ENCODE results near the gene GARIN5B. TPM values are rescaled to one million over a fixed set of nuclear protein-coding genes. Genes with fewer than 3 reads are reported as not detected.
"Not testable (repeated sequence)": the region's sequence is repeated elsewhere in the genome, so short reads cannot be mapped to it uniquely, and the experiment has no call there.

Gene GARIN5B
- total RNA-seq (not detected), polyA plus RNA-seq (not detected)

- Histone ChIP-seq H3K27me3 (ENCODE audit: control insufficient read depth, insufficient read depth, low read length) (no peaks in the 10 kb centered on the region), H3K4me1 (ENCODE audit: control insufficient read depth, insufficient read depth, low read length, poor library complexity, severe bottlenecking) (no peaks in the 10 kb centered on the region), H3K36me3 (ENCODE audit: control insufficient read depth, insufficient read depth, low read length) (no peaks in the 10 kb centered on the region), H3K4me3 (ENCODE audit: low read depth, low read length) (no peak within 1 kb of the TSS), H3K9me3 (ENCODE audit: control insufficient read depth in 2 of 2, low read length in 2 of 2) (no peaks in the 10 kb centered on the region), H3K27ac (ENCODE audit: insufficient read depth, low read length, poor library complexity, severe bottlenecking) (no peak within 1 kb of the TSS)
- no peaks in the 10 kb centered on the region for H3K36me3 Mint-ChIP-seq
- no peak within 1 kb of the TSS for H3K27ac Mint-ChIP-seq
- peaks cover 18% of the 10 kb centered on the region for H3K27me3 Mint-ChIP-seq
- no peak for ATAC-seq (ENCODE audit: low read depth in 2 of 2)
- H3K4me3 Mint-ChIP-seq, result no peak within 1 kb of the TSS
- no peaks in the 10 kb centered on the region for H3K4me1 Mint-ChIP-seq
- no peak for DNase-seq
- peaks cover 0 to 2% (median 0%) of the 10 kb centered on the region in 7 donors for H3K9me3 Mint-ChIP-seq
Measured at GRCh38 chr19:55362990-55363716, at the start of gene GARIN5B. GARIN5B (minus strand) TSS chr19:55363260; CDS start chr19:55363066, 194 bp downstream.

- Mint-ChIP-seq H3K4me3 (peak overlapping the region in 2 of 4 donors; percentile 23 to 64), H3K36me3 (peaks cover 11% of the 10 kb centered on the region), H3K27ac (no peak overlapping the region), H3K27me3 (peaks cover 16% of the 10 kb centered on the region), H3K9me3 (peaks cover 0 to 8% (median 5%) of the 10 kb centered on the region in 7 donors), H3K4me1 (peaks cover 9 to 33% (median 22%) of the 10 kb centered on the region in 4 donors)
- Histone ChIP-seq H3K27me3 (ENCODE audit: control insufficient read depth, insufficient read depth, low read length) (no peaks in the 10 kb centered on the region), H3K4me3 (ENCODE audit: low read depth, low read length) (no peak overlapping the region), H3K36me3 (ENCODE audit: control insufficient read depth, insufficient read depth, low read length) (no peaks in the 10 kb centered on the region), H3K9me3 (ENCODE audit: control insufficient read depth in 2 of 2, low read length in 2 of 2) (peaks cover 2 to 7% of the 10 kb centered on the region in 2 experiments), H3K4me1 (ENCODE audit: control insufficient read depth, insufficient read depth, low read length, poor library complexity, severe bottlenecking) (peaks cover 24% of the 10 kb centered on the region), H3K27ac (ENCODE audit: insufficient read depth, low read length, poor library complexity, severe bottlenecking) (no peak overlapping the region)
- ATAC-seq (ENCODE audit: low read depth in 2 of 2) (no peak), DNase-seq (no peak)
Measured at GRCh38 chr19:55410168-55410567, 47.1 kb upstream of the GARIN5B start.

- H3K27me3 ChIP-seq (ENCODE audit: control insufficient read depth, insufficient read depth, low read length); H3K9me3 ChIP-seq (ENCODE audit: control insufficient read depth in 2 of 2, low read length in 2 of 2); H3K9me3 Mint-ChIP-seq; H3K27ac ChIP-seq (ENCODE audit: insufficient read depth, low read length, poor library complexity, severe bottlenecking); H3K36me3 ChIP-seq (ENCODE audit: control insufficient read depth, insufficient read depth, low read length); H3K4me3 ChIP-seq (ENCODE audit: low read depth, low read length); DNase-seq; H3K27me3 Mint-ChIP-seq; ATAC-seq (ENCODE audit: low read depth in 2 of 2): not testable (repeated sequence)
- peaks cover 9 to 33% (median 22%) of the 10 kb centered on the region in 4 donors for H3K4me1 Mint-ChIP-seq
- peak overlapping the region; percentile 38 to 92 (median 77) for H3K4me3 Mint-ChIP-seq
- peaks cover 11% of the 10 kb centered on the region for H3K36me3 Mint-ChIP-seq
- H3K27ac Mint-ChIP-seq, result peak overlapping the region in 2 of 3 donors; percentile 99 to 100
- peaks cover 24% of the 10 kb centered on the region for H3K4me1 ChIP-seq (ENCODE audit: control insufficient read depth, insufficient read depth, low read length, poor library complexity, severe bottlenecking)
Measured at GRCh38 chr19:55409179-55409578, 46.1 kb upstream of the GARIN5B start.

DNA sequence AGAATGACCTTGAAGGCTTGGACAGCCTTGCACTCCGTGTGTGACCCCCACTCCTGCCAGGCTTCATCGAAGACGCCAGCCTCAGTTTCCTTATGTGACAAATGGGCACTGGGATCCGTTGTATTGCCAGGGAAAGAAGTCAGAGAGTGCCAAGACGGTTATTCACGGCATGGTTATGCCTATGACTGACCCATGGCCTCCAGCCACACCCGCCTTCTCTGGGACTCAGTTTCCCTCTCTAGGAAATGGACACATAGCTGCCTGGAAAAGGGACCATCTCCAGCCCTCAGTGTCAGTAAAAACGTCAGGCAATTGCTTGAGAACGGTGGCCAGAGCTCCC lies 45.4 kb upstream of the GARIN5B start:
- Histone ChIP-seq H3K4me1 (ENCODE audit: control insufficient read depth, insufficient read depth, low read length, poor library complexity, severe bottlenecking) (peaks cover 24% of the 10 kb centered on the region), H3K4me3 (ENCODE audit: low read depth, low read length) (peak overlapping the region; percentile 88), H3K27ac (ENCODE audit: insufficient read depth, low read length, poor library complexity, severe bottlenecking) (peak overlapping the region; percentile 100), H3K27me3 (ENCODE audit: control insufficient read depth, insufficient read depth, low read length) (no peaks in the 10 kb centered on the region), H3K9me3 (ENCODE audit: control insufficient read depth in 2 of 2, low read length in 2 of 2) (peaks cover 2 to 7% of the 10 kb centered on the region in 2 experiments), H3K36me3 (ENCODE audit: control insufficient read depth, insufficient read depth, low read length) (peaks cover under 1% of the 10 kb centered on the region)
- Mint-ChIP-seq H3K27ac (peak overlapping the region; percentile 99 to 100 (median 99)), H3K36me3 (peaks cover 11% of the 10 kb centered on the region), H3K4me1 (peaks cover 9 to 33% (median 25%) of the 10 kb centered on the region in 4 donors), H3K4me3 (peak overlapping the region; percentile 90 to 97 (median 94)), H3K27me3 (peaks cover 9% of the 10 kb centered on the region), H3K9me3 (peaks cover 0 to 8% (median 5%) of the 10 kb centered on the region in 7 donors)
- DNase-seq (no peak), ATAC-seq (ENCODE audit: low read depth in 2 of 2) (no peak)

DNA sequence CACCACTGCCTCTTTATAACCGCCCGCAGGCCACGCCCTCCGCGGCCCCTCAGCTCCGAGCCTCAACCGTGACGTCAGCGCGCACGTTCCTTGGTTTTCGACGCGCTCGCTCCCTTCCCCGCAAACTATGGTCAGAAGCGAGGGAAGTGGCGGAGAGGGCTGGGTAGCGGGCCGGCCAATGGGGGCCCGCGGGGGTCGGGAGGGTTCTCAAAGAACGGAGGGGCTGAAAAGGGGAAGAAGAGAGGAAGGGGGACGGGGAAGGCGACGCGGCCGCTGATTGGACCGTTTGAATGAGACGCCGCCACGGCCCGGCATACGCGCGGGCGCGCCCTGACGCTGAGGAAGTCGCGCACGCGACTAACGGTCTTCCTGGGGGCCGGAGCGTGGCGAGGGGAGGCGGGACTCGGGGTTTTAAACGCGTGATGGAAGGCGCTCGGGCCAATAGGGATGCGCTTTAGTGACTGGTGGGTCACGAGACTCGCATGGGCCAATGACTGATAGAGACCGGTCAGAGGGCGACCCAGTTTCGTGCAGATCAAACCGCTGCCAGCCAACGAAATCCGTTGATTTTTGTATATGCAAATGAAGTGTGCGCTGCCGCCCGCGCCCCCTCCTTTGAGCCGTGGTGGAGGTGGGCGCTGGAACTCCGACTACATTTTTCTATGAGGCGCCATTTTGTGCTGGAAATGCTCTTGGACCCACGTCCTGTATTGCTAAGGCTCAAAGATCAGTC lies 44.9 kb upstream of the GARIN5B start:
- H3K27ac ChIP-seq (ENCODE audit: insufficient read depth, low read length, poor library complexity, severe bottlenecking), result peak overlapping the region; percentile 100
- DNase-seq (peak; percentile 95 to 100 (median 98)), ATAC-seq (ENCODE audit: low read depth in 2 of 2) (peak; percentile 93 to 94)
- Mint-ChIP-seq H3K4me1 (peaks cover 9 to 33% (median 26%) of the 10 kb centered on the region in 4 donors), H3K9me3 (peaks cover 0 to 8% (median 5%) of the 10 kb centered on the region in 7 donors), H3K4me3 (peak overlapping the region; percentile 90 to 97 (median 94)), H3K27ac (peak overlapping the region; percentile 99 to 100 (median 99)), H3K36me3 (peaks cover 15% of the 10 kb centered on the region), H3K27me3 (peaks cover 9% of the 10 kb centered on the region)
- H3K36me3 ChIP-seq (ENCODE audit: control insufficient read depth, insufficient read depth, low read length), result peaks cover 6% of the 10 kb centered on the region
- peak overlapping the region; percentile 88 for H3K4me3 ChIP-seq (ENCODE audit: low read depth, low read length)
- peaks cover 24% of the 10 kb centered on the region for H3K4me1 ChIP-seq (ENCODE audit: control insufficient read depth, insufficient read depth, low read length, poor library complexity, severe bottlenecking)
- no peaks in the 10 kb centered on the region for H3K27me3 ChIP-seq (ENCODE audit: control insufficient read depth, insufficient read depth, low read length)
- H3K9me3 ChIP-seq (ENCODE audit: control insufficient read depth in 2 of 2, low read length in 2 of 2), result peaks cover 2 to 7% of the 10 kb centered on the region in 2 experiments

GRCh38 chr19:55407550-55407799 lies 44.4 kb upstream of the GARIN5B start, which contains the start of gene UBE2S:
UBE2S (minus strand) TSS chr19:55407788; CDS start chr19:55407589, 199 bp downstream.
- Mint-ChIP-seq H3K27ac (peak within 1 kb of the TSS; percentile 99 to 100 (median 99)), H3K4me3 (peak within 1 kb of the TSS; percentile 90 to 97 (median 94)), H3K4me1 (peaks cover 9 to 33% (median 27%) of the 10 kb centered on the region in 4 donors), H3K36me3 (peaks cover 18% of the 10 kb centered on the region)
- Histone ChIP-seq H3K27ac (ENCODE audit: insufficient read depth, low read length, poor library complexity, severe bottlenecking) (peak within 1 kb of the TSS; percentile 100), H3K4me3 (ENCODE audit: low read depth, low read length) (peak within 1 kb of the TSS; percentile 88), H3K4me1 (ENCODE audit: control insufficient read depth, insufficient read depth, low read length, poor library complexity, severe bottlenecking) (peaks cover 24% of the 10 kb centered on the region), H3K36me3 (ENCODE audit: control insufficient read depth, insufficient read depth, low read length) (peaks cover 11% of the 10 kb centered on the region)
- H3K9me3 ChIP-seq (ENCODE audit: control insufficient read depth in 2 of 2, low read length in 2 of 2); H3K27me3 Mint-ChIP-seq; H3K27me3 ChIP-seq (ENCODE audit: control insufficient read depth, insufficient read depth, low read length); DNase-seq; H3K9me3 Mint-ChIP-seq: not testable (repeated sequence)
- ATAC-seq (ENCODE audit: low read depth in 2 of 2), result peak in 1 of 2 donors; percentile 0

GRCh38 chr19:55406826-55407549 lies 43.9 kb upstream of the GARIN5B start:
- Mint-ChIP-seq H3K4me1 (peaks cover 9 to 33% (median 27%) of the 10 kb centered on the region in 4 donors), H3K9me3 (peaks cover 0 to 8% (median 5%) of the 10 kb centered on the region in 7 donors), H3K27ac (peak overlapping the region; percentile 52 to 99 (median 76)), H3K36me3 (peaks cover 20% of the 10 kb centered on the region), H3K27me3 (peaks cover 9% of the 10 kb centered on the region), H3K4me3 (peak overlapping the region; percentile 84 to 90 (median 88))
- peaks cover 15% of the 10 kb centered on the region for H3K36me3 ChIP-seq (ENCODE audit: control insufficient read depth, insufficient read depth, low read length)
- H3K27ac ChIP-seq (ENCODE audit: insufficient read depth, low read length, poor library complexity, severe bottlenecking), result peak overlapping the region; percentile 100
- H3K9me3 ChIP-seq (ENCODE audit: control insufficient read depth in 2 of 2, low read length in 2 of 2), result peaks cover 2 to 7% of the 10 kb centered on the region in 2 experiments
- ATAC-seq (ENCODE audit: low read depth in 2 of 2) (no peak), DNase-seq (peak in 2 of 3 donors; percentile 28 to 43)
- no peaks in the 10 kb centered on the region for H3K27me3 ChIP-seq (ENCODE audit: control insufficient read depth, insufficient read depth, low read length)
- peaks cover 24% of the 10 kb centered on the region for H3K4me1 ChIP-seq (ENCODE audit: control insufficient read depth, insufficient read depth, low read length, poor library complexity, severe bottlenecking)
- peak overlapping the region; percentile 35 for H3K4me3 ChIP-seq (ENCODE audit: low read depth, low read length)

Data from CD4-positive, CD25-positive, alpha-beta regulatory T cell (primary cell).